ENCODE results near the gene EML6.

DNA sequence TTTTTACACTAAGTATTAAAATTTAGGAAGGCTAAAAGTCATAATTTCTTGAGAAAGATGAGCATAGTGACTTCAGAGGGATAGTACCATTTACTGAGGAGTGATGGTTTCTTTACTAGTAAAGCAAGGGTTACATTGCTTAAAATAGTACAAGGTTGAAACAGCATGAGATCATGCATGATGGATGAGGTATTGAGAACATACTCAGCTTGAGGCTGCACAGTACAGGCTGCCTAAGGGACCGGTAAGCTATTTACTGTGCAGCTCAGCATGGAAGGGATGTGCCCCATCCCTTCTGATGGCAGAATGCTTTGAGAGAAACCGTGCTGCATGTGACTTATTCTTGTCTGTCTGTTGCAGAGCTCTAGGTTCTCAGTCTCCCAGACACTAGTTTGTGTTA is 122.1 kb downstream of the EML6 start:
- TF ChIP-seq, protein P1, sequence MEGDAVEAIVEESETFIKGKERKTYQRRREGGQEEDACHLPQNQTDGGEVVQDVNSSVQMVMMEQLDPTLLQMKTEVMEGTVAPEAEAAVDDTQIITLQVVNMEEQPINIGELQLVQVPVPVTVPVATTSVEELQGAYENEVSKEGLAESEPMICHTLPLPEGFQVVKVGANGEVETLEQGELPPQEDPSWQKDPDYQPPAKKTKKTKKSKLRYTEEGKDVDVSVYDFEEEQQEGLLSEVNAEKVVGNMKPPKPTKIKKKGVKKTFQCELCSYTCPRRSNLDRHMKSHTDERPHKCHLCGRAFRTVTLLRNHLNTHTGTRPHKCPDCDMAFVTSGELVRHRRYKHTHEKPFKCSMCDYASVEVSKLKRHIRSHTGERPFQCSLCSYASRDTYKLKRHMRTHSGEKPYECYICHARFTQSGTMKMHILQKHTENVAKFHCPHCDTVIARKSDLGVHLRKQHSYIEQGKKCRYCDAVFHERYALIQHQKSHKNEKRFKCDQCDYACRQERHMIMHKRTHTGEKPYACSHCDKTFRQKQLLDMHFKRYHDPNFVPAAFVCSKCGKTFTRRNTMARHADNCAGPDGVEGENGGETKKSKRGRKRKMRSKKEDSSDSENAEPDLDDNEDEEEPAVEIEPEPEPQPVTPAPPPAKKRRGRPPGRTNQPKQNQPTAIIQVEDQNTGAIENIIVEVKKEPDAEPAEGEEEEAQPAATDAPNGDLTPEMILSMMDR (IDR thresholded peaks at IDR 0.05), result no peak
- no peak for TF ChIP-seq POLR2AphosphoS5 (IDR thresholded peaks at IDR 0.05)

Data from upper lobe of left lung (tissue), 4 donors.